H9 (cell line): Measurements from ENCODE around the gene SRRM2. TPM values are rescaled to one million over a fixed set of nuclear protein-coding genes. Genes with fewer than 3 reads are reported as not detected.

ENCODE experiments used
- DNase-seq: peaks from one replicate; pipeline ENCODE4 v3.0.0-alpha.2; 2017
- H2AFZ ChIP-seq: one replicate; pipeline ENCODE4 v1.6.1; 2013; ENCODE audit warnings: mild to moderate bottlenecking, low read length, control low read depth, moderate library complexity
- H2AK5ac ChIP-seq: 2 replicates; pipeline ENCODE4 v1.6.1; 2013; ENCODE audit warnings: low read length, control low read depth, mixed read lengths; ENCODE audit not compliant: insufficient read length
- H2BK120ac ChIP-seq: one replicate; pipeline ENCODE4 v1.6.1; 2013; ENCODE audit warnings: low read depth, mild to moderate bottlenecking, low read length, control low read depth, inconsistent platforms; ENCODE audit not compliant: poor library complexity, severe bottlenecking
- H2BK12ac ChIP-seq: 2 replicates; pipeline ENCODE4 v1.6.1; 2013; ENCODE audit warnings: low read length, control low read depth, mixed read lengths, low read depth; ENCODE audit not compliant: insufficient read length
- H2BK15ac ChIP-seq: 2 replicates; pipeline ENCODE4 v1.6.1; 2013; ENCODE audit warnings: low read depth, low read length, control low read depth
- H2BK20ac ChIP-seq: one replicate; pipeline ENCODE4 v1.6.1; 2013; ENCODE audit warnings: low read depth, mild to moderate bottlenecking, low read length, control low read depth, inconsistent platforms; ENCODE audit not compliant: poor library complexity, severe bottlenecking
- H2BK5ac ChIP-seq: 2 replicates; pipeline ENCODE4 v1.6.1; 2013; ENCODE audit warnings: low read length, control low read depth, mixed read lengths; ENCODE audit not compliant: insufficient read length
- H3K14ac ChIP-seq: 2 replicates; pipeline ENCODE4 v1.6.1; 2013; ENCODE audit warnings: low read length, control low read depth; ENCODE audit not compliant: insufficient read depth
- H3K18ac ChIP-seq: 2 replicates; pipeline ENCODE4 v1.6.1; 2013; ENCODE audit warnings: low read depth, mild to moderate bottlenecking, mixed read lengths, low read length, control low read depth; ENCODE audit not compliant: insufficient read length
- H3K23ac ChIP-seq: 2 replicates; pipeline ENCODE4 v1.6.1; 2013; ENCODE audit warnings: low read length, control low read depth, mixed read lengths, low read depth; ENCODE audit not compliant: insufficient read length
- H3K23me2 ChIP-seq: 2 replicates; pipeline ENCODE4 v1.6.1; 2013; ENCODE audit warnings: low read depth, mild to moderate bottlenecking, mixed read lengths, low read length, control low read depth; ENCODE audit not compliant: insufficient read length, poor library complexity, severe bottlenecking
- H3K27ac ChIP-seq: 2 replicates; pipeline ENCODE4 v1.5.1; 2013; ENCODE audit warnings: low read length, control low read depth, mixed read lengths, low read depth; ENCODE audit not compliant: insufficient read length
- H3K27me3 ChIP-seq: 2 replicates; pipeline ENCODE4 v1.6.1; 2013; ENCODE audit warnings: low read length, control low read depth, inconsistent platforms; ENCODE audit not compliant: insufficient read depth
- H3K4ac ChIP-seq: 2 replicates; pipeline ENCODE4 v1.6.1; 2013; ENCODE audit warnings: low read depth, mild to moderate bottlenecking, control low read depth, inconsistent platforms, low read length, moderate library complexity
- H3K4me1 ChIP-seq: 2 replicates; pipeline ENCODE4 v1.6.1; 2013; ENCODE audit warnings: low read length, control low read depth, inconsistent platforms; ENCODE audit not compliant: insufficient read depth
- H3K4me2 ChIP-seq: 2 replicates; pipeline ENCODE4 v1.6.1; 2013; ENCODE audit warnings: low read length, control low read depth, mixed read lengths; ENCODE audit not compliant: insufficient read length, insufficient read depth
- H3K56ac ChIP-seq: 2 replicates; pipeline ENCODE4 v1.6.1; 2013; ENCODE audit warnings: low read depth, mild to moderate bottlenecking, mixed read lengths, low read length, control low read depth; ENCODE audit not compliant: insufficient read length
- H3K79me1 ChIP-seq: 2 replicates; pipeline ENCODE4 v1.6.1; 2013; ENCODE audit warnings: low read depth, mild to moderate bottlenecking, moderate library complexity, low read length, control low read depth, inconsistent platforms; ENCODE audit not compliant: insufficient read depth, poor library complexity, severe bottlenecking
- H3K79me2 ChIP-seq: 2 replicates; pipeline ENCODE4 v1.6.1; 2013; ENCODE audit warnings: low read length, control low read depth, inconsistent platforms; ENCODE audit not compliant: insufficient read depth
- H3K9ac ChIP-seq: 2 replicates; pipeline ENCODE4 v1.6.1; 2013; ENCODE audit warnings: low read length, control low read depth, mixed read lengths; ENCODE audit not compliant: insufficient read length; ENCODE audit errors: extremely low read depth
- H3K9me3 ChIP-seq: one replicate; pipeline ENCODE4 v1.6.1; 2013; ENCODE audit warnings: low read depth, low read length, inconsistent platforms; ENCODE audit not compliant: control insufficient read depth
- H3T11ph ChIP-seq: one replicate; pipeline ENCODE4 v1.6.1; 2013; ENCODE audit warnings: mild to moderate bottlenecking, low read length, control low read depth, inconsistent platforms
- H4K20me1 ChIP-seq: one replicate; pipeline ENCODE4 v1.6.1; 2013; ENCODE audit not compliant: control insufficient read depth, insufficient read length, insufficient read depth
- H4K5ac ChIP-seq: 2 replicates; pipeline ENCODE4 v1.6.1; 2013; ENCODE audit warnings: low read depth, mild to moderate bottlenecking, mixed read lengths, low read length, control low read depth; ENCODE audit not compliant: insufficient read length
- H4K8ac ChIP-seq: replicated peaks from 2 replicates; pipeline ENCODE4 v1.6.1; 2013; ENCODE audit warnings: low read length, control low read depth, mixed read lengths, low read depth; ENCODE audit not compliant: insufficient read length
- H4K91ac ChIP-seq: 2 replicates; pipeline ENCODE4 v1.6.1; 2013; ENCODE audit warnings: low read depth, mild to moderate bottlenecking, moderate library complexity, mixed read lengths, low read length, control low read depth; ENCODE audit not compliant: insufficient read length
- H3K27ac Mint-ChIP-seq, 3 experiments: 2 replicates in 2 of 3; 3 replicates in 1 of 3; pipeline ENCODE4 v1.8.0; 2020 to 2021; ENCODE audit warnings: mixed read lengths in 3 of 3, mild to moderate bottlenecking in 1 of 3, moderate library complexity in 1 of 3
- H3K27me3 Mint-ChIP-seq: 2 replicates; pipeline ENCODE4 v1.8.0; 2021; ENCODE audit warnings: low read depth, mild to moderate bottlenecking, moderate library complexity, mixed read lengths
- H3K36me3 Mint-ChIP-seq, 3 experiments: 2 replicates in 2 of 3; 3 replicates in 1 of 3; pipeline ENCODE4 v1.8.0; 2020 to 2021; ENCODE audit warnings: low read depth in 3 of 3, mixed read lengths in 3 of 3; ENCODE audit not compliant: insufficient read depth in 1 of 3
- H3K4me1 Mint-ChIP-seq, 2 experiments: 2 replicates each; pipeline ENCODE4 v1.8.0; 2020; ENCODE audit warnings: mixed read lengths in 2 of 2
- H3K4me3 Mint-ChIP-seq, 2 experiments: 2 replicates in 1 of 2; 3 replicates in 1 of 2; pipeline ENCODE4 v1.8.0; 2020 to 2021; ENCODE audit warnings: mild to moderate bottlenecking in 2 of 2, mixed read lengths in 2 of 2, moderate library complexity in 1 of 2
- H3K9me3 Mint-ChIP-seq, 2 experiments: 2 replicates in 1 of 2; 3 replicates in 1 of 2; pipeline ENCODE4 v1.8.0; 2020; ENCODE audit warnings: mild to moderate bottlenecking in 2 of 2, mixed read lengths in 2 of 2, moderate library complexity in 1 of 2
- CTCF ChIP-seq: fragments of 200-600 bp; sonication (generic); conservative IDR thresholded peaks from 3 replicates; pipeline ENCODE4 v1.8.0; 2021; ENCODE audit warnings: antibody characterized with exemption, mild to moderate bottlenecking
- WGBS: extraction: QIAGEN DNeasy Blood & Tissue Kit; methylation state at CpG from one replicate; pipeline ENCODE4 v1.1.7; 2013; ENCODE audit warnings: missing lambda C conversion rate, low lambda C conversion rate, mixed read lengths; ENCODE audit not compliant: insufficient read length; ENCODE audit errors: extremely low coverage; 5-methylcytosine and 5-hydroxymethylcytosine counted together
- total RNA-seq: library from RNA; stranded (reverse); gene quantifications from 2 replicates; pipeline ENCODE4 v1.2.1, GENCODE V29; 2021

Gene SRRM2
- total RNA-seq, 1 experiment from 2014 or later = 694 TPM

GRCh38 chr16:2764718-2765117 is 12.3 kb downstream of the SRRM2 start:
- Histone ChIP-seq H2AFZ (no peak overlapping the region), H2BK20ac (no peak overlapping the region), H4K5ac (no peak overlapping the region), H4K20me1 (no peaks in the 10 kb centered on the region), H2BK15ac (no peak overlapping the region), H3K9ac (no peak overlapping the region), H3K4me1 (no peaks in the 10 kb centered on the region), H3K23me2 (no peaks in the 10 kb centered on the region), H2AK5ac (no peak overlapping the region), H3K14ac (no peak overlapping the region), H3K4me2 (no peak overlapping the region), H3K4ac (no peak overlapping the region), H3K18ac (no peak overlapping the region), H3T11ph (no peak overlapping the region), H3K9me3 (no peaks in the 10 kb centered on the region), H3K79me1 (peaks cover 20% of the 10 kb centered on the region), H3K79me2 (peaks cover 2% of the 10 kb centered on the region; the same call in 1 of the 2 replicates), H4K8ac (no peak overlapping the region), H4K91ac (no peak overlapping the region), H3K27ac (no peak overlapping the region), H3K23ac (no peak overlapping the region), H2BK12ac (no peak overlapping the region), H3K27me3 (no peaks in the 10 kb centered on the region), H3K56ac (no peak overlapping the region), H2BK120ac (no peak overlapping the region), H2BK5ac (no peak overlapping the region)
- Mint-ChIP-seq H3K36me3 (peaks cover 94 to 100% (median 100%) of the 10 kb centered on the region in 3 experiments), H3K27me3 (peaks cover 1% of the 10 kb centered on the region; the same call in 1 of the 2 replicates), H3K9me3 (peaks cover 34 to 56% of the 10 kb centered on the region in 2 experiments), H3K4me1 (peaks cover 3 to 20% of the 10 kb centered on the region in 2 experiments; a peak in 3 of 4 replicates), H3K27ac (no peak overlapping the region; a peak in 1 of 7 replicates), H3K4me3 (no peak overlapping the region)
- TF ChIP-seq CTCF = no peak
- WGBS = no CpG with 5 or more reads among the region's 9 CpGs
- DNase-seq = no peak
